Neural cell (in vitro differentiated cells): Measurements from ENCODE around the gene EPHX1. TPM values are rescaled to one million over a fixed set of nuclear protein-coding genes. Genes with fewer than 3 reads are reported as not detected.
"Not testable (repeated sequence)": the region's sequence is repeated elsewhere in the genome, so short reads cannot be mapped to it uniquely, and the experiment has no call there.

Experiments used
- H2AFZ ChIP-seq: fragments of 200-600, 300-800 bp; sonication (generic), shearing (Covaris generic); 2 replicates; pipeline ENCODE4 v1.6.0; 2014; ENCODE audit warnings: low read depth, mild to moderate bottlenecking, antibody characterized with exemption, low read length, moderate library complexity
- H3F3A ChIP-seq: fragments of 200-600 bp; shearing (Covaris generic); 2 replicates; pipeline ENCODE4 v1.6.1; 2016; ENCODE audit warnings: mild to moderate bottlenecking, moderate library complexity, mixed read lengths, antibody characterized with exemption, low read length; ENCODE audit not compliant: insufficient read depth, poor library complexity, severe bottlenecking
- H3K27ac ChIP-seq: fragments of 200-600, 300-800 bp; sonication (generic), shearing (Covaris generic); 2 replicates; pipeline ENCODE4 v1.5.1; 2014; ENCODE audit warnings: mild to moderate bottlenecking, low read length, moderate library complexity
- H3K27me3 ChIP-seq: fragments of 300-800, 200-600 bp; sonication (generic), shearing (Covaris generic); 2 replicates; pipeline ENCODE4 v1.6.0; 2014; ENCODE audit warnings: mild to moderate bottlenecking, low read depth, low read length, moderate library complexity; ENCODE audit not compliant: insufficient read depth
- H3K36me3 ChIP-seq: fragments of 300-800, 200-600 bp; sonication (generic), shearing (Covaris generic); 2 replicates; pipeline ENCODE4 v1.5.1; 2014; ENCODE audit warnings: mild to moderate bottlenecking, antibody characterized with exemption, low read length, moderate library complexity; ENCODE audit not compliant: insufficient read depth
- H3K4me2 ChIP-seq: fragments of 300-800, 200-600 bp; sonication (generic), shearing (Covaris generic); 2 replicates; pipeline ENCODE4 v1.6.0; 2014; ENCODE audit warnings: mild to moderate bottlenecking, low read length
- H3K4me3 ChIP-seq: fragments of 300-800, 200-600 bp; sonication (generic), shearing (Covaris generic); 2 replicates; pipeline ENCODE4 v1.5.1; 2014; ENCODE audit warnings: mild to moderate bottlenecking, low read length, moderate library complexity
- H3K79me2 ChIP-seq: fragments of 200-600 bp; shearing (Covaris generic); replicated peaks from 2 replicates; pipeline ENCODE4 v1.6.0; 2014; ENCODE audit warnings: mild to moderate bottlenecking, low read length, moderate library complexity; ENCODE audit not compliant: insufficient read depth
- H3K9ac ChIP-seq: fragments of 300-800, 200-600 bp; sonication (generic), shearing (Covaris generic); 2 replicates; pipeline ENCODE4 v1.6.1; 2016; ENCODE audit warnings: mild to moderate bottlenecking, low read length, mixed read lengths
- H3K9me2 ChIP-seq: fragments of 200-600 bp; shearing (Covaris generic); 2 replicates; pipeline ENCODE4 v1.6.1; 2016; ENCODE audit warnings: mild to moderate bottlenecking, low read length, mixed read lengths; ENCODE audit not compliant: insufficient read depth
- H3K9me3 ChIP-seq: fragments of 200-600, 300-800 bp; sonication (generic), shearing (Covaris generic); 2 replicates; pipeline ENCODE4 v1.6.1; 2016; ENCODE audit warnings: mild to moderate bottlenecking, mixed run types, low read length, moderate library complexity, mixed read lengths
- H4K20me1 ChIP-seq: fragments of 200-600 bp; shearing (Covaris generic); 2 replicates; pipeline ENCODE4 v1.6.1; 2016; ENCODE audit warnings: mild to moderate bottlenecking, mixed run types; ENCODE audit not compliant: insufficient read depth
- EP300 ChIP-seq: fragments of 450-650 bp; conservative IDR thresholded peaks from 2 replicates; pipeline ENCODE4 v1.6.1; 2014; ENCODE audit warnings: antibody characterized with exemption, mild to moderate bottlenecking, moderate library complexity; ENCODE audit not compliant: poor library complexity, severe bottlenecking
- EZH2 ChIP-seq: fragments of 200-600, 300-800 bp; shearing (Covaris generic), sonication (generic); IDR thresholded peaks from 2 replicates; pipeline ENCODE4 v1.6.1; 2014; ENCODE audit warnings: antibody characterized with exemption, low read length, borderline replicate concordance, mild to moderate bottlenecking; ENCODE audit not compliant: insufficient read depth, poor library complexity, severe bottlenecking
- MXI1 ChIP-seq: fragments of 450-650 bp; conservative IDR thresholded peaks from 2 replicates; pipeline ENCODE4 v1.6.1; 2014; ENCODE audit warnings: antibody characterized with exemption, mild to moderate bottlenecking; ENCODE audit not compliant: poor library complexity, severe bottlenecking
- POLR2AphosphoS5 ChIP-seq: IDR thresholded peaks from 2 replicates; pipeline ENCODE4 v1.6.1; 2012
- RAD21 ChIP-seq: fragments of 450-650 bp; conservative IDR thresholded peaks from 2 replicates; pipeline ENCODE4 v1.6.1; 2014; ENCODE audit warnings: antibody characterized with exemption, mild to moderate bottlenecking, moderate library complexity
- SMC3 ChIP-seq: fragments of 450-650 bp; conservative IDR thresholded peaks from 2 replicates; pipeline ENCODE4 v1.6.1; 2014; ENCODE audit warnings: antibody characterized with exemption, mild to moderate bottlenecking, moderate library complexity; ENCODE audit not compliant: poor library complexity
- TAF1 ChIP-seq: IDR thresholded peaks from 2 replicates; pipeline ENCODE4 v1.6.1; 2012; ENCODE audit warnings: low read depth
- polyA plus RNA-seq: library from polyadenylated mRNA; depleted of rRNA; stranded (reverse); fragments of >200 nt; gene quantifications from 2 replicates; pipeline ENCODE4 v1.2.3, GENCODE V29; 2014
- TF ChIP-seq, protein P1 (sequence below): fragments of 450-650 bp; IDR thresholded peaks from 2 replicates; pipeline ENCODE4 v1.5.1; 2014; ENCODE audit warnings: antibody characterized with exemption, mild to moderate bottlenecking, moderate library complexity; ENCODE audit not compliant: poor library complexity, severe bottlenecking
- TF ChIP-seq, protein P2 (sequence below): IDR thresholded peaks from 2 replicates; pipeline ENCODE4 v1.6.1; 2012; ENCODE audit warnings: borderline replicate concordance

EPHX1 gene
- polyA plus RNA-seq, 1 donor from 2014 or later, result 8.7 TPM

DNA sequence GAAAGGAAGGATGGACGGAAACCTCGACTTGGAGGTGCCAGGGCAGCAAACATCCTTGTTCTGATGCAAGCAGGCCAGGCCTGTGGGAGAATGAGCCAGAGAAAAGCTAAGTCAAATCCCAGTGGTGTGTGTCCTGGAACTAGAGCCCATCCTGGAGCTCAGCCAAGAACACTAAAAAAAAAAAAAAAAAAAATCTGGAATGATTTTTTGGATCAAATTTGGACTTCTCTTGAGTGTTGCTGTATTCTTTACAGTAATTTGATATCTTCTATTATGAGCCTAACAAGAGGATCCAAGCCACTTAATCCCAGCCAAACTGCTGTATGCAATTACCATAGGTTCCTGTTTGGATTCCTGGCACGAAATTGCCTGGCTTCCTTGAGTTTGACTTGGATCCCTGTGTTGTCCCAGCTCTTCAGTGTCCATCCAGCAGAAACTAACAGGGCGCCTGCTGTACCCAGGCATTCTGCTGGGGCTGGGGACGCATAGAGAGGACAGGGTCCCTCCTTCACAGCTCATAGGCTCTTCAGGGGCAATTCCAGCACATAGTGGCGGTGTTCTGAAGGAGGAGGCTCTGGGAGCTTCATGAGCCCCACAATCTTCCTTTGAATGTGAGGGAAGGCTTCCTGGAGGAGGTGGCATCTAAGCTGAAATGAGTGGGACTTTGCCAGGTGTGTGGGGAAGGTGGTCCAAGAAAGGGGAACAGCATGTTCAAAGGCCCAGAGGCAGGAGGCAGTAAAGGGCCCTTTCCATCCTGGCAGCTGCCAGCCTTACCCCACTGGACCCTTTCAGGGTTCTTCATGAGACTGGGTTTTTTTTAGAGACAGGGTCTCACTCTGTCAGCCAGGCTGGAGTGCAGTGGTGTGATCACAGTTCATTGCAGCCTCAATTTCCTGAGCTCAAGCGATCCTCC lies 24.7 kb downstream of the EPHX1 start:
- Histone ChIP-seq H3K27ac (no peak overlapping the region), H3K27me3 (no peaks in the 10 kb centered on the region), H3K9me3 (no peaks in the 10 kb centered on the region), H3K79me2 (no peaks in the 10 kb centered on the region), H4K20me1 (no peaks in the 10 kb centered on the region), H2AFZ (no peak overlapping the region), H3F3A (no peaks in the 10 kb centered on the region), H3K36me3 (peaks cover 5% of the 10 kb centered on the region), H3K4me3 (no peak overlapping the region), H3K4me2 (no peak overlapping the region), H3K9ac (no peak overlapping the region), H3K9me2 (no peaks in the 10 kb centered on the region)
- no peak for TF ChIP-seq EP300
- no peak for TF ChIP-seq SMC3
- TF ChIP-seq MXI1, result no peak
- TF ChIP-seq, protein P1, sequence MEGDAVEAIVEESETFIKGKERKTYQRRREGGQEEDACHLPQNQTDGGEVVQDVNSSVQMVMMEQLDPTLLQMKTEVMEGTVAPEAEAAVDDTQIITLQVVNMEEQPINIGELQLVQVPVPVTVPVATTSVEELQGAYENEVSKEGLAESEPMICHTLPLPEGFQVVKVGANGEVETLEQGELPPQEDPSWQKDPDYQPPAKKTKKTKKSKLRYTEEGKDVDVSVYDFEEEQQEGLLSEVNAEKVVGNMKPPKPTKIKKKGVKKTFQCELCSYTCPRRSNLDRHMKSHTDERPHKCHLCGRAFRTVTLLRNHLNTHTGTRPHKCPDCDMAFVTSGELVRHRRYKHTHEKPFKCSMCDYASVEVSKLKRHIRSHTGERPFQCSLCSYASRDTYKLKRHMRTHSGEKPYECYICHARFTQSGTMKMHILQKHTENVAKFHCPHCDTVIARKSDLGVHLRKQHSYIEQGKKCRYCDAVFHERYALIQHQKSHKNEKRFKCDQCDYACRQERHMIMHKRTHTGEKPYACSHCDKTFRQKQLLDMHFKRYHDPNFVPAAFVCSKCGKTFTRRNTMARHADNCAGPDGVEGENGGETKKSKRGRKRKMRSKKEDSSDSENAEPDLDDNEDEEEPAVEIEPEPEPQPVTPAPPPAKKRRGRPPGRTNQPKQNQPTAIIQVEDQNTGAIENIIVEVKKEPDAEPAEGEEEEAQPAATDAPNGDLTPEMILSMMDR, result no peak
- no peak for TF ChIP-seq RAD21
- no peak for TF ChIP-seq EZH2
- no peak for TF ChIP-seq TAF1
- TF ChIP-seq, protein P2, sequence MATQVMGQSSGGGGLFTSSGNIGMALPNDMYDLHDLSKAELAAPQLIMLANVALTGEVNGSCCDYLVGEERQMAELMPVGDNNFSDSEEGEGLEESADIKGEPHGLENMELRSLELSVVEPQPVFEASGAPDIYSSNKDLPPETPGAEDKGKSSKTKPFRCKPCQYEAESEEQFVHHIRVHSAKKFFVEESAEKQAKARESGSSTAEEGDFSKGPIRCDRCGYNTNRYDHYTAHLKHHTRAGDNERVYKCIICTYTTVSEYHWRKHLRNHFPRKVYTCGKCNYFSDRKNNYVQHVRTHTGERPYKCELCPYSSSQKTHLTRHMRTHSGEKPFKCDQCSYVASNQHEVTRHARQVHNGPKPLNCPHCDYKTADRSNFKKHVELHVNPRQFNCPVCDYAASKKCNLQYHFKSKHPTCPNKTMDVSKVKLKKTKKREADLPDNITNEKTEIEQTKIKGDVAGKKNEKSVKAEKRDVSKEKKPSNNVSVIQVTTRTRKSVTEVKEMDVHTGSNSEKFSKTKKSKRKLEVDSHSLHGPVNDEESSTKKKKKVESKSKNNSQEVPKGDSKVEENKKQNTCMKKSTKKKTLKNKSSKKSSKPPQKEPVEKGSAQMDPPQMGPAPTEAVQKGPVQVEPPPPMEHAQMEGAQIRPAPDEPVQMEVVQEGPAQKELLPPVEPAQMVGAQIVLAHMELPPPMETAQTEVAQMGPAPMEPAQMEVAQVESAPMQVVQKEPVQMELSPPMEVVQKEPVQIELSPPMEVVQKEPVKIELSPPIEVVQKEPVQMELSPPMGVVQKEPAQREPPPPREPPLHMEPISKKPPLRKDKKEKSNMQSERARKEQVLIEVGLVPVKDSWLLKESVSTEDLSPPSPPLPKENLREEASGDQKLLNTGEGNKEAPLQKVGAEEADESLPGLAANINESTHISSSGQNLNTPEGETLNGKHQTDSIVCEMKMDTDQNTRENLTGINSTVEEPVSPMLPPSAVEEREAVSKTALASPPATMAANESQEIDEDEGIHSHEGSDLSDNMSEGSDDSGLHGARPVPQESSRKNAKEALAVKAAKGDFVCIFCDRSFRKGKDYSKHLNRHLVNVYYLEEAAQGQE, result no peak
- TF ChIP-seq POLR2AphosphoS5, result no peak

DNA sequence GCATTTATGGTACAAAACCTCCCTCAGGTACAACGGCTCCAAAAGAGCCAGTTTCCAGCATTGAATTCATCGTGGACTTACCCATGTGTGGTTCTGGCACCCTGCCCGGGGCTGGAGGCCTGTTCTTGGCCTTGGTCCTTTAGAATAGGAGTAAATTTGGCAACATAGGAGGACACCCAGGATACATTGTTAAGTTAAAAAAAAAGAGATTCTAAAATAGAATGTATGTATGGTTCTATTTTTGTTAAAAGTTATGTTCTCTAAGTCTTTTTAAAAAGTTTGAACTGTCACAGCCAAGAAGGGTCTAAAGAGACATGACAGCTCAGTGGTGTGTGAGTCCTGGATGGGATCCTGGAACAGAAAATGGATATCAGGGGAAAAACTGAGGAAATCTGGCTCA lies 25.9 kb downstream of the EPHX1 start:
- Histone ChIP-seq H3K27me3 (no peaks in the 10 kb centered on the region), H2AFZ (no peak overlapping the region), H3F3A (no peaks in the 10 kb centered on the region), H3K4me2 (no peak overlapping the region), H3K27ac (no peak overlapping the region), H3K79me2 (no peaks in the 10 kb centered on the region), H4K20me1 (no peaks in the 10 kb centered on the region), H3K9me2 (no peaks in the 10 kb centered on the region), H3K9me3 (no peaks in the 10 kb centered on the region), H3K4me3 (no peak overlapping the region), H3K36me3 (peaks cover 5% of the 10 kb centered on the region), H3K9ac (no peak overlapping the region)
- no peak for TF ChIP-seq RAD21
- no peak for TF ChIP-seq SMC3
- no peak for TF ChIP-seq EZH2
- TF ChIP-seq, protein P2, result no peak

DNA sequence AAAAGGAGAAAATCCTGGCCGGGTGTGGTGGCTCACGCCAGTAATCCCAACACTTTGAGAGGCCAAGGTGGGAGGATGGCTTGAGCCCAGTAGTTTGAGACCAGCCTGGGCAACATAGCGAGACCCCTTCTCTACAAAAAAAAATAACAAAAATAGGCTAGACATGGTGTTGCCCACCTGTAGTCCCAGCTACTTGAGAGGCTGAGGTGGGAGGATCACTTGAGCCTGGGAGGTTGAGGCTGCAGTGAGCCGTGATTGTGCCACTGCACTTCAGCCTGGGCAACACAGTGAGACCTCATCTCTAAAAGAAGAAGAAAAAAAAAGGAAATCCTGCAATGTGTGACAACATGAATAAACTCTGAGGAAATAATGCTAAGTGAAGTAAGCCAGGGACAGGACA lies 26.4 kb downstream of the EPHX1 start:
- H3K4me3 ChIP-seq, H3K79me2 ChIP-seq, H3F3A ChIP-seq, H3K36me3 ChIP-seq, H3K9me2 ChIP-seq, H3K4me2 ChIP-seq, H3K9ac ChIP-seq, H3K9me3 ChIP-seq, H3K27ac ChIP-seq, H3K27me3 ChIP-seq, H2AFZ ChIP-seq, H4K20me1 ChIP-seq: not testable (repeated sequence)
